ENCODE results near the gene SUPT16H. TPM values are rescaled to one million over a fixed set of nuclear protein-coding genes. Genes with fewer than 3 reads are reported as not detected.

Gene SUPT16H
- total and polyA plus RNA-seq, 10 of the 15 experiments (the other 5 are each of a cell fraction or from before 2014, with no cell fraction given), result 90.7 to 201 (median 121) TPM

- ChIA-PET SMC1A (ENCODE audit: uncharacterized antibody, unreplicated experiment) (no interaction called here), POLR2A (no interaction called here), RAD21 (ENCODE audit: unreplicated experiment) (no interaction called here), CTCF (no interaction called here)
- ATAC-seq, result peak; percentile 31; the same call in 2 of the 3 replicates
- peak; percentile 28; the same call in 1 of the 2 replicates for TF ChIP-seq ATF7 (IDR thresholded peaks at IDR 0.05; ENCODE audit: low read depth)
- TF ChIP-seq, protein P1, sequence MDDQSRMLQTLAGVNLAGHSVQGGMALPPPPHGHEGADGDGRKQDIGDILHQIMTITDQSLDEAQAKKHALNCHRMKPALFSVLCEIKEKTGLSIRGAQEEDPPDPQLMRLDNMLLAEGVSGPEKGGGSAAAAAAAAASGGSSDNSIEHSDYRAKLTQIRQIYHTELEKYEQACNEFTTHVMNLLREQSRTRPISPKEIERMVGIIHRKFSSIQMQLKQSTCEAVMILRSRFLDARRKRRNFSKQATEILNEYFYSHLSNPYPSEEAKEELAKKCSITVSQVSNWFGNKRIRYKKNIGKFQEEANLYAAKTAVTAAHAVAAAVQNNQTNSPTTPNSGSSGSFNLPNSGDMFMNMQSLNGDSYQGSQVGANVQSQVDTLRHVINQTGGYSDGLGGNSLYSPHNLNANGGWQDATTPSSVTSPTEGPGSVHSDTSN (IDR thresholded peaks at IDR 0.05; ENCODE audit: insufficient replicate concordance, low read depth, low read length), result no peak
- Histone ChIP-seq H2AFZ (ENCODE audit: control insufficient read depth, low read depth, low read length) (no peak overlapping the region), H3K27ac (ENCODE audit: control insufficient read depth, insufficient read depth) (no peak overlapping the region), H3K79me2 (ENCODE audit: control insufficient read depth, insufficient read depth, low read length) (no peaks in the 10 kb centered on the region), H4K20me1 (ENCODE audit: control insufficient read depth, insufficient read depth) (no peaks in the 10 kb centered on the region), H3K9ac (ENCODE audit: control insufficient read depth, insufficient read depth, low read length) (no peak overlapping the region), H3K4me2 (ENCODE audit: control insufficient read depth, insufficient read depth) (no peak overlapping the region), H3K36me3 (ENCODE audit: control insufficient read depth in 2 of 2, insufficient read depth in 2 of 2, low read length in 1 of 2) (no peaks in the 10 kb centered on the region), H3K27me3 (replicated peaks in 1 of 2; ENCODE audit: control insufficient read depth in 2 of 2, insufficient read depth in 2 of 2, low read length in 1 of 2) (no peaks in the 10 kb centered on the region), H3K4me3 (no peak overlapping the region), H3K4me1 (ENCODE audit: control insufficient read depth, insufficient read depth, low read length) (no peaks in the 10 kb centered on the region), H3K9me3 (replicated peaks; ENCODE audit: control insufficient read depth, insufficient read depth, low read length) (no peaks in the 10 kb centered on the region)
- in situ Hi-C loops (cut with MboI), result no loop called here
- intact Hi-C loops (cut with micrococcal nuclease; ENCODE audit: unreplicated experiment), result no loop called here
- FAIRE-seq, result no peak
- DNase-seq (ENCODE audit: low read depth, low spot score), result no peak
- BruUV-seq (replicated peaks), result no TSS peak
- 50% methylated on average over 9 of the region's 9 CpGs for WGBS (ENCODE audit: insufficient coverage, insufficient replicate concordance, low lambda C conversion rate, missing lambda C conversion rate)
Observed at GRCh38 chr14:21334202-21334906, 49.5 kb downstream of the SUPT16H start.

DNA sequence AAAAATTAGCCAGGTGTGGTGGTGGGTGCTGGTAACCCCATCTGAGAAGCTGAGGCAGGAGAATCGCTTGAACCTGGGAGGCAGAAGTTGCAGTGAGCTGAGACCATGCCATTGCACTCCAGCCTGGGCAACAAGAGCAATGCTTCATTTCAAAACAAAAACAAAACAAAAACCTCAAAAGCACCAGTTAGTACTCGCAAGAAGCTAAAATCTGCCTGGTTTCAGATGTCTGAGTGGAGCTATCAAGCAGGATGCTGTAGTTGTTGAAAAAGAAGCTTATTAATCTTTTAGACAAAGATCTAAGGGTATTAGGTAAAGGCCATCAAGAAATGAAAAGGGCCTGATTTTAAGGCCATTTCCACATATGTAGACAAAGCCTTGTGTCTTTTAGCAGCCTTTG lies 50.9 kb downstream of the SUPT16H start:
- H3K4me2 ChIP-seq (ENCODE audit: control insufficient read depth, insufficient read depth), result no peak overlapping the region
- H3K27ac ChIP-seq (ENCODE audit: control insufficient read depth, insufficient read depth), result no peak overlapping the region
- FAIRE-seq (no peak), DNase-seq (ENCODE audit: low read depth, low spot score) (no peak), ATAC-seq (peak; percentile 62)
- no peaks in the 10 kb centered on the region for H4K20me1 ChIP-seq (ENCODE audit: control insufficient read depth, insufficient read depth)
- H3K9ac ChIP-seq (ENCODE audit: control insufficient read depth, insufficient read depth, low read length), result no peak overlapping the region
- no peaks in the 10 kb centered on the region for H3K9me3 ChIP-seq (replicated peaks; ENCODE audit: control insufficient read depth, insufficient read depth, low read length)
- TF ChIP-seq, protein P2, sequence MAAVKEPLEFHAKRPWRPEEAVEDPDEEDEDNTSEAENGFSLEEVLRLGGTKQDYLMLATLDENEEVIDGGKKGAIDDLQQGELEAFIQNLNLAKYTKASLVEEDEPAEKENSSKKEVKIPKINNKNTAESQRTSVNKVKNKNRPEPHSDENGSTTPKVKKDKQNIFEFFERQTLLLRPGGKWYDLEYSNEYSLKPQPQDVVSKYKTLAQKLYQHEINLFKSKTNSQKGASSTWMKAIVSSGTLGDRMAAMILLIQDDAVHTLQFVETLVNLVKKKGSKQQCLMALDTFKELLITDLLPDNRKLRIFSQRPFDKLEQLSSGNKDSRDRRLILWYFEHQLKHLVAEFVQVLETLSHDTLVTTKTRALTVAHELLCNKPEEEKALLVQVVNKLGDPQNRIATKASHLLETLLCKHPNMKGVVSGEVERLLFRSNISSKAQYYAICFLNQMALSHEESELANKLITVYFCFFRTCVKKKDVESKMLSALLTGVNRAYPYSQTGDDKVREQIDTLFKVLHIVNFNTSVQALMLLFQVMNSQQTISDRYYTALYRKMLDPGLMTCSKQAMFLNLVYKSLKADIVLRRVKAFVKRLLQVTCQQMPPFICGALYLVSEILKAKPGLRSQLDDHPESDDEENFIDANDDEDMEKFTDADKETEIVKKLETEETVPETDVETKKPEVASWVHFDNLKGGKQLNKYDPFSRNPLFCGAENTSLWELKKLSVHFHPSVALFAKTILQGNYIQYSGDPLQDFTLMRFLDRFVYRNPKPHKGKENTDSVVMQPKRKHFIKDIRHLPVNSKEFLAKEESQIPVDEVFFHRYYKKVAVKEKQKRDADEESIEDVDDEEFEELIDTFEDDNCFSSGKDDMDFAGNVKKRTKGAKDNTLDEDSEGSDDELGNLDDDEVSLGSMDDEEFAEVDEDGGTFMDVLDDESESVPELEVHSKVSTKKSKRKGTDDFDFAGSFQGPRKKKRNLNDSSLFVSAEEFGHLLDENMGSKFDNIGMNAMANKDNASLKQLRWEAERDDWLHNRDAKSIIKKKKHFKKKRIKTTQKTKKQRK (IDR thresholded peaks at IDR 0.05; ENCODE audit: low read depth, low read length), result no peak
- intact Hi-C loops (cut with micrococcal nuclease; ENCODE audit: unreplicated experiment) (no loop called here), in situ Hi-C loops (cut with MboI) (no loop called here)
- H3K36me3 ChIP-seq (ENCODE audit: control insufficient read depth in 2 of 2, insufficient read depth in 2 of 2, low read length in 1 of 2), result no peaks in the 10 kb centered on the region
- no peak overlapping the region for H2AFZ ChIP-seq (ENCODE audit: control insufficient read depth, low read depth, low read length)
- SMC1A ChIA-PET (ENCODE audit: uncharacterized antibody, unreplicated experiment), result interaction anchor here (1.3 kb wide), 1 partner anchor 22 kb away, joined by 4 read pairs; no protein-coding TSS in a partner anchor
- no peaks in the 10 kb centered on the region for H3K27me3 ChIP-seq (replicated peaks in 1 of 2; ENCODE audit: control insufficient read depth in 2 of 2, insufficient read depth in 2 of 2, low read length in 1 of 2)
- WGBS (ENCODE audit: insufficient coverage, insufficient replicate concordance, low lambda C conversion rate, missing lambda C conversion rate), result 3% methylated on average over 2 of the region's 2 CpGs
- no peaks in the 10 kb centered on the region for H3K4me1 ChIP-seq (ENCODE audit: control insufficient read depth, insufficient read depth, low read length)
- H3K4me3 ChIP-seq, result no peak overlapping the region
- POLR2A ChIA-PET, result interaction anchor here (0.6 to 1.2 kb wide), 2 partner anchors 11 to 29 kb away, joined by 3 to 4 read pairs; no protein-coding TSS in a partner anchor
- RAD21 ChIA-PET (ENCODE audit: unreplicated experiment), result interaction anchor here (1.0 kb wide), 1 partner anchor 47 kb away, joined by 3 read pairs; no protein-coding TSS in a partner anchor
- no TSS peak for BruUV-seq (replicated peaks)
- no peaks in the 10 kb centered on the region for H3K79me2 ChIP-seq (ENCODE audit: control insufficient read depth, insufficient read depth, low read length)
- CTCF ChIA-PET, result interaction anchor here (1.0 to 1.2 kb wide), 2 partner anchors 87 to 166 kb away, joined by 3 to 4 read pairs; no protein-coding TSS in a partner anchor
